ENCODE data around the gene TEX101.

- no peak for TF ChIP-seq EP300 (IDR thresholded peaks at IDR 0.05; ENCODE audit: borderline replicate concordance)
- no peak for TF ChIP-seq RAD21 (IDR thresholded peaks at IDR 0.05; ENCODE audit: low read depth)
- no peak for TF ChIP-seq TAF1 (IDR thresholded peaks at IDR 0.05; ENCODE audit: low read depth)
- no peak for TF ChIP-seq CEBPB (IDR thresholded peaks at IDR 0.05)
- no peak for TF ChIP-seq REST (IDR thresholded peaks at IDR 0.05; ENCODE audit: low read depth)
- no peak for TF ChIP-seq EGR1 (IDR thresholded peaks at IDR 0.05)
- TF ChIP-seq MAX (IDR thresholded peaks at IDR 0.05), result no peak
- no peak for TF ChIP-seq TEAD4 (IDR thresholded peaks at IDR 0.05)
- TF ChIP-seq CREB1 (IDR thresholded peaks at IDR 0.05; ENCODE audit: low read depth), result no peak
- TF ChIP-seq USF1 (IDR thresholded peaks at IDR 0.05), result no peak
- TF ChIP-seq ZBTB7A (IDR thresholded peaks at IDR 0.05; ENCODE audit: low read depth), result no peak
- TF ChIP-seq FOXM1 (IDR thresholded peaks at IDR 0.05; ENCODE audit: borderline replicate concordance, low read depth), result no peak
Observed at GRCh38 chr19:43429395-43429794, 14.7 kb downstream of the TEX101 start.

Measured in Ishikawa (cell line).